ENCODE measurements around the gene SETD3. TPM values are rescaled to one million over a fixed set of nuclear protein-coding genes. Genes with fewer than 3 reads are reported as not detected.

Gene SETD3
- polyA plus RNA-seq, 1 donor = 73.5 TPM

GRCh38 chr14:99516871-99517642, 36.4 kb upstream of the SETD3 start:
- no peak for DNase-seq

- no peak for DNase-seq
These were observed 35.7 kb upstream of the SETD3 start for GRCh38 chr14:99516156-99516870.

GRCh38 chr14:99515301-99516155, 34.9 kb upstream of the SETD3 start:
- DNase-seq = no peak

GRCh38 chr14:99514552-99515300, 34.1 kb upstream of the SETD3 start:
- no peak for DNase-seq

GRCh38 chr14:99513946-99514551, 33.4 kb upstream of the SETD3 start:
- DNase-seq = no peak

GRCh38 chr14:99513183-99513694, 32.6 kb upstream of the SETD3 start:
- no peak for DNase-seq

- no peak for DNase-seq
These were observed 32.0 kb upstream of the SETD3 start for GRCh38 chr14:99512571-99513182.

- DNase-seq = no peak
These were observed 31.4 kb upstream of the SETD3 start for GRCh38 chr14:99512110-99512449.

GRCh38 chr14:99511421-99512109, 30.9 kb upstream of the SETD3 start:
- no peak for DNase-seq

- DNase-seq = no peak
These were observed 30.0 kb upstream of the SETD3 start for GRCh38 chr14:99510556-99511139.

GRCh38 chr14:99509871-99510555, 29.4 kb upstream of the SETD3 start:
- DNase-seq = no peak

- no peak for DNase-seq
These were observed 28.4 kb upstream of the SETD3 start for GRCh38 chr14:99508896-99509629.

- DNase-seq = no peak
These were observed 27.4 kb upstream of the SETD3 start for GRCh38 chr14:99507860-99508640.

GRCh38 chr14:99506276-99506675, 25.6 kb upstream of the SETD3 start:
- no peak for DNase-seq

- no peak for DNase-seq
These were observed 24.4 kb upstream of the SETD3 start for GRCh38 chr14:99505089-99505488.

GRCh38 chr14:99503848-99504453, 23.3 kb upstream of the SETD3 start:
- DNase-seq = no peak

- no peak for DNase-seq
These were observed 22.3 kb upstream of the SETD3 start for GRCh38 chr14:99502989-99503421.

- no peak for DNase-seq
These were observed 17.2 kb upstream of the SETD3 start for GRCh38 chr14:99497894-99498293.

Measured in hindlimb muscle (tissue), 1 donor.